ENCODE measurements around the gene TMEM225B.
"Not testable (repeated sequence)": the region's sequence is repeated elsewhere in the genome, so short reads cannot be mapped to it uniquely, and the experiment has no call there.

Gene TMEM225B, protein sequence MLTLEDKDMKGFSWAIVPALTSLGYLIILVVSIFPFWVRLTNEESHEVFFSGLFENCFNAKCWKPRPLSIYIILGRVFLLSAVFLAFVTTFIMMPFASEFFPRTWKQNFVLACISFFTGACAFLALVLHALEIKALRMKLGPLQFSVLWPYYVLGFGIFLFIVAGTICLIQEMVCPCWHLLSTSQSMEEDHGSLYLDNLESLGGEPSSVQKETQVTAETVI

DNA sequence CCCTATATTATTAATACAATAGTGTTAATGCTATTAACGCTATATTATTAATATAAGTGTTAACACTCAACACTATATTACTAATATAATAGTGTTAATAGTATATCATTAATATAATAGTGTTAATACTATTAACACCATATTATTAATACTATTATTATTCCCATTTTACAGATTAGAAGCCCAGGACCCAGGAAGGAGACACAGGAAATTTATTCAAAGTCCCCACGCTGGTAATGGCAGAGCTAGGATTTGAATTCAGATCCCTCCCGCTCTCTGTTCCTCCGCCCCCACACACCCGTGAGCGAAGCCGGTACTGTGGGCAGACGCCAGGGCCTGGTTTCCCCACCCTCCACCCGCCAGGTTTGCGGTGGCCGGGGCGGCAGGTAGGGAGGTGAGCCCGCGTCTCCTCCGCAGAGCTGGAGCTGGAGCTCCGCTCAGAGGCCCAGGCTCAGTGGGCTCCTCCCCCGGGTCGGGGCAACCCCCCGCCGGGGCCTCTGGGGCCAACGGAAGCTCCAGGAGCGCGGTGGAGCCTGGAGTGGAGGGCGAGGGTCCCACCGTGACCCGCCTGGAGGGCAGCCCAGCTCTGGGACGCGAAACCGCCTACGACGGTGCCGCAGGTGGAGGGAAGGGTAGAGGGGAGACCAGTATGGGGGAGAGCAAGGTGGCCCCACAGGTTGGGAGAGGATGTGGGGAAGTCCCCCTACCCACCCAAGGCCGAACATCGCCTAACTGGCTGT lies at the start of gene TMEM225B:
Gene TMEM225B (plus strand): TSS at position 506 of the 740 bp plus-strand sequence. CDS start 6,122 bp downstream, outside the sequence.
- no peak for DNase-seq

DNA sequence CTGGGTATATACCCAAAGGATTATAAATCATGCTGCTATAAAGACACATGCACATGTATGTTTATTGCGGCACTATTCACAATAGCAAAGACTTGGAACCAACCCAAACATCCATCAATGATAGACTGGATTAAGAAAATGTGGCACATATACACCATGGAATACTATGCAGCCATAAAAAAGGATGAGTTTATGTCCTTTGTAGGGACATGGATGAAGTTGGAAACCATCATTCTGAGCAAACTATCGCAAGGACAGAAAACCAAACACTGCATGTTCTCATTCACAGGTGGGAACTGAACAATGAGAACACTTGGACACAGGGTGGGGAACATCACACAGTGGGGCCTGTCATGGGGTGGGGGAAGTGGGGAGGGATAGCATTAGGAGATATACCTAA lies 48.5 kb upstream of the TMEM225B start:
- not testable (repeated sequence) for DNase-seq

DNA sequence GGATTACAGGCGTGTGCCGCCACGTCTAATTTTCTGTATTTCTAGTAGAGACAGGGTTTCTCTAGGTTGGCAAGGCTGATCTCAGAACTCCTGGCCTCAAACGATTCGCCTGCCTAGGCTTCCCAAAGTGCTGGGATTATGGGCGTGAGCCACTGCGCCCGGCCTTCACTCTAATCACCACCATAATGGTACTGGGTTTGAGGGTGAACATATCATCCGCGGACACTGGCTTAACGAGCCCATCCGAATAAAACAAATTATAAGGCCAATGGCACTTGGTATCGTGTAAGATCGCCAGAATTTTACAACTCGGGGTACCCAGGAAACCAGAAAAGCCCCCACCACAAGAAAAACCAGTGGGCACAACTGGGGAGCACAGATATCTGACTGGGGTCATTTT lies 46.7 kb upstream of the TMEM225B start:
- peak in 1 of 56 donors; percentile 9 for DNase-seq

DNA sequence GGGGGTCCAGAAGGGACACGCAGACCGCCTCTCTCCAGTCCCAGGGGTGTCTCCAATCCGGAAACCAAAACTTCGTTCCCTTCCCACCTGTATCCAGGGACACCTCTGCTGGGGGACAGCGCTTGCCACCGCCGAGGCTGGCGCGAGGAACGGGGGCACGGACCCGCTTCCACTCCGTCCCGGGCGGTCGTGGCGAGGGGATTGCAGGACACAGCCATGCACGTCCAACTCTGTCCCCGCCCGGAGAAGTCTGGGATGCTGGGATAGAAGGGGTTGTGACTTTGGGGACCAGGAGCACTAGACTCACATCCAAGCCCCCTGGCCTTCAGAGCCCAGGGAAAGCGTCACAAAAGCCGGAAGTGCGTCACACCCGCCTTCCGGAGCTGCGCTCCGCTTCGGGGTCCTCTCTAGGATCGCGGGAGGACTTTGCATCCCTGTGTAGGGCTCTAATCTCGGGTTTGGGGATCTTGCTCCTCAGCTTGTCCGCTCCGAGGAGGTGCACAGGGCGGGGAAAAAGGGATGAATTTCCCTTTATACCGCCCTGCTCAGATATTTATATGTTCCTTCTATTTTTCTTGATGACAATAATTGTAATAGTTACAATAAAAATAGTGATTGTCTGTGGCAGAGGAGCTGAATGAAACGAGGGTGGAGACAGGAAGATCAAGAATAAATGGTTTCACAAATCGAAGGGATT lies 46.2 kb upstream of the TMEM225B start, which contains the start of gene FAM200A:
Gene FAM200A (minus strand): TSS at position 348 of the 697 bp plus-strand sequence. CDS start 3,707 bp downstream, outside the sequence.
- peak; percentile 18 to 92 (median 82) for DNase-seq

DNA sequence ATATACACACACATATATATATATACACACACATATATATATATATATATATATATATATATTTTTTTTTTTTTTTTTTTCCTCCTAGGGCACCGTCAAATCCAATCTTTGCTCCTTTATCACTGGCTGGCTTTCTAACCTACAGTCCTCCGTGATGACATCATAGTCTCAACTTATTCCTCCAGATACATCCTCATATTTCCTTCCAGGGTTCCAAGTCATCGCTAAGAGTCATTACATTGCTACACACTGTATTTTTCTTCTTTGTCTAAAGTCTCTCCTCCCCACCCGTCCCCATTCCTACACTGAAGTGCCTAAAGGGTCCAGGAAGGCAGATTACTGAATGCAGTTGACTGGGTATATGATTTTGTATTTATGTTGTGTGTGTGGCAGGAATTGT lies 45.0 kb upstream of the TMEM225B start:
- DNase-seq, result no peak

DNA sequence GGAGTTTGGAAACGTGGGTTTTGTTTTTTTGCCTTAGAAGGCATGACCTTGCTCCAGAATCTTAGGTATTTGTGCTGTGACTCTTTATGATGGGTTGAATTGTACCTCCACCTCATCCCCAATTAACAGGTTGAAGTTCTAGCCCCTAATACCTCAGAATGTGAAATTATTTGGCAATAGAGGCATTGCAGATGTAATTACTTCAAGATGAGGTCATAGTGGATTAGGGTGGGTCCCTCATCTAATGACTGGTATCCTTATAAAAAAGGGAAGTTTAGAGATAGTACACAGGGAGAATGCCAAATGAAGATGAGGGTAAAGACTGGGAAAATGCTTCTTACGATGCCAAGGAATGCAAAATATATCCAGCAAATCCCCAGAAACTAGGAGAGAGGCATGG lies 43.1 kb upstream of the TMEM225B start:
- no peak for DNase-seq

DNA sequence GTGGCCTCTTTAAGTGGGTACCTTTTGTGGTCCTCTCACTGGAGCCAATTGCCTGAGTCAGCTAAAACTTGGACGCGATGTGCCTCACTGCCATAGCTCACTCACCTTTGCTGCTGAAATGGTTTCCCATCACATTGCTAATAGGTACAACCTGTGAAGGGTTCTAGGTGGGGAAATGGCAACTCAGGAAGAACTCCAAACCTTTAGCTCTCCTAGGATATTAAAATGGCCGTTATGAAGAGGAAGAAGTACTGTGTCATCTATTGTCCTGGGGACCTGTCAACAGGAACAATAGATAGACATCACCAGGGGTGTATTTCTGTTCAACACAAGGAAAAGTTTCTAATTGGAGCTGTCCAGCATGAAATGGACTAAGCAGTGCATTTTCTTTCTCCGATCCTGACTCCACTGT lies 40.9 kb upstream of the TMEM225B start:
- no peak for DNase-seq

DNA sequence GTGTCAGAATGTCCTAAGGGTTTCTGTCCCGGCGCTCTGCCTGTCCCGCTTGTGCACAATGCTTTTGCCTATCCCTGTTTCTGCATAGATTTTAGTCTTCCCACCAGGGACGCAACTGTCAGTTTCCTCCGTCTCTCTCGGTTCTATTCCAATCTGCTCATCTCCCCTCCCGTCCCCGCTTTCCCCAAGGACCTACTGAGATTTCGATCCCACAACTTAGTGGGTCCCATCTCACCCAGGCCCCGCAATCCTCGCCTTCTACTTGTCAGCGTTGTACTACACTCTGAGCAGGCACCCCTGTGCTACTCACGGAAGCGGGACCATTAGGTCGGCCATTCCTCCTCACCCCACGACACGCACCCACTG lies 40.1 kb upstream of the TMEM225B start:
- DNase-seq, result peak in 5 of 56 donors; percentile 56 to 74 (median 71)

DNA sequence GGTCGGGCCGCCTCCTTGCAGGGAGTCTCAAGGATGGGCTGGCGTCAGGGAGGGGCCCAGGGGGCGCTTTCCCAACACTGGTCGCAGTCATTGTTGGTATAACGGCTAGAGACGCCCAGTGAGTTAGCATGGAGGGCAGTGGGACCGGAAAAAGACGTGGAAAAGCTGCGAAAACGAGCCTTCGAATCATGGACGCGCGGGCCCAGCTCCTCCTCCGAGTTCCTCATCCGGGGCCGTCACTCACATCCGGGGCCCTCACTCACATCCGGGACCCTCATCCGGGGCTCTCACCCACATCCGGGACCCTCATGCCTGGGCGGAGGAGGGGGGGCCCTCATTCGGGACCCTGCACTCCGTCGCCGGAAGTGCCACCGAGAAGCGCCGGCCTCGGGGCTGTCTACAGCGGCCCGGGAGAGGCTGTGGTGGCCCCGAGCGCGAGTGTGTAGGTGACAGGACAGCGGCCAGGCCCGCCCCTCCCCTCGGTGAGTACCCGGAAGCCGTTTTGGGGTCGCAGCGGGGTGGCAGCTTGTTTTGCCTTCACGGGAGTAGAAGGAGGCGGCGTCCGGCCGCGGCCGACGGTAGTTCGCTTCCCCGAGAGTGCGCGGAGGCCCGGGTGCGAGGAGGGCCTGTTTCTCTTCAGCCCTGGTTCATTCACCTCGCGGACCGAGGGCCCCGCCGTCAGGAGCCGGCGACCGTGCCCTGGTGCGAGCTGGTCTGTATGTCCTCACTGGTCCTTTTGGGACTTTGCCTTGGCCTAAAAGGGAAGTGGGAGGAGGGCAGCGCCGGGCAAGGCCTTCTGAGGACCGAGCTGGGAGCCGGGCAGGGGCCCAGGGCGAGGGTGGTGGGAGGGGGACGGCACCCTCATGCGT lies 39.5 kb upstream of the TMEM225B start, which contains the start of gene ZNF655:
Gene ZNF655 (plus strand): TSS at position 337 of the 869 bp plus-strand sequence. CDS start 1,918 bp downstream, outside the sequence.
- peak in 55 of 56 donors; percentile 56 to 96 (median 87) for DNase-seq

DNA sequence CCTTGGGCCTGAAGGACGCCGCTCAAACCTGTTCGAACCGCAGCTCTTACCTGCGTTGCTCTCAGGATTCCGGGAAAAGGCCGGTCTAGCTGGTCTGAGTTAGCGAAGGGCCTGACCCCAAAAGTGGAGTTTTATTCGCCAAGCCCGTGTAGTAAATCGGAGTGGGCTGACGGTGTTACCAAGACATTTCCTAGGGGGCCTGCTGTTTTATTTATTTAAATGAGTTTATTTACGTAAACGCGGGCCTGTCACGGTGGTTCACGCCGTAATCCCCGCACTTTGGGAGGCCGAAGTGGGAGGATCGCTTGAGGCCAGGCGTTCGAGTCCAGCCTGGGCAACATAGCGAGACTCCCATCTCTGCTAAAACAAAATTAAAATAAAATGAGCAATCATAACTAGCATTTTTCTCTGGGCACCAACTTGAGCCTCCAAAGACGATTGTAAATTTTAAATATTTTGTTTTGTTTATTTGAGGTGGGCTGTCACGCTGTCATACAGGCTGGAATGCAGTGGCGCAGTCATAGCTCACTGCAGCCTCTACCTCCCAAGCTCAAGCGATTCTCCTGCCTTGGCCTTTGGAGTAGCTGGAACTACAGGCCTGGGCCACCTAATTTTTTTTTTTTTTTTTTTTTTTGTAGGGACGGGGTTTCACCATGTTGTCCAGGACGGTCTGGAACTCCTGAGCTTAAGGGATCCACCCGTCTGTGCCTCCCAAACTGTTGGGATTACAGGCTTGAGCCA lies 38.7 kb upstream of the TMEM225B start:
- peak in 1 of 56 donors; percentile 54 for DNase-seq

DNA sequence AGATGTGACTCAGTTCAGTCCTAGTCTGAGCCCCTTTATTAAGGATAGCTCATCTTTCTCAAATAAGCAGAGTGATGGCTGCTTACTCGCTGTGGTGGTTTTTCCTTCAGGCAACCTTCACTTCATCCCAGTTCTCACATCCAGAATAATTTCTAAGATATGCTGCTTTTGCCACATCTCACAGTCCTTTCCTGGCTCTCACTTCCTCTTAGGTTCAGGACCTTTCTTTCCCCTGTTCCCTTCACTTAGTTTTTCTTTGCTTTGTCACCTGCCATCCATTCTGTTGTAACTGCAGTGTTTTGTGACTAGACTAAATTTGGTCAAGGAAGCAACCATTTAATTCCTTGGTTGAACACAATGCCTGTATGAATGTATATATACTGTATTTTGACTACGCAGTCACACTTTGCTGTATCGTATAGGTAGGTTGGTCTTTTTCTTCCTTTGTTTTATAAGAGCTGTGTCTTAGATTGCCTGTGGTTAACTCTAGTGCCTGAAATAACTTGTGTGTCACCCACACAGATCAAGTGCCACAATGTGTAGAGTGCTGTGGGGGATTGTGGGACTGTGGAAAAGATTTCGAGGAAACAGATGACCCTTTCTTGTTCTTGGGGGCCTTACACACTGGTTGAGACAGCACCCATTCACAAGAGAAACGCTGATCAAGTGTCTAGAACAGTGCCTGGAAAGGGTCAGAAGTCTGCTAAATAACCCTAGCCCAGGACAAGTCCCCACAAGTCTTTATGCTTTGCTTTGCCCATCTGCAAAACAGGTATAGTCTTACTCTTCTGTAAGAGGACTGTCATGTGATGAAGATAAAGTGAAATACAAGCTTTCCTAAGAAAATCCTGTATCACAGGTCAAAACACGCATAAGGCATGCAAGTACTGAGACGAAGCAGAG lies 37.0 kb upstream of the TMEM225B start:
- DNase-seq, result no peak

DNA sequence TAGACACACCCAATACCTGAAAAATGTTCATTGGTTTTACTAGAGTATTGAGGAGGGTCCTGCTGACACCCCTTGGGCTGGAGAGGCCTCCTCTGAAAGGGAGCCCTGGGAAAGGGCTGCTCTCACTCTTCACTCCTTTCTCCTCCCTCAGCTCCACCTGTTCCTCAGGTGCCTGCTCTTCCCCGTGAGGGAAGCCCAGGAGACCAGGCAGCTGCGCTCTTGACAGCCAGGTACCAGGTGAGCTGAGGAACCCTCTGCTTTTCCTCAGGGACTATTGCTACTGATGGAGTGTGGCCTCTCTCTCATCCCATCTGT lies 36.4 kb upstream of the TMEM225B start:
- DNase-seq, result no peak

DNA sequence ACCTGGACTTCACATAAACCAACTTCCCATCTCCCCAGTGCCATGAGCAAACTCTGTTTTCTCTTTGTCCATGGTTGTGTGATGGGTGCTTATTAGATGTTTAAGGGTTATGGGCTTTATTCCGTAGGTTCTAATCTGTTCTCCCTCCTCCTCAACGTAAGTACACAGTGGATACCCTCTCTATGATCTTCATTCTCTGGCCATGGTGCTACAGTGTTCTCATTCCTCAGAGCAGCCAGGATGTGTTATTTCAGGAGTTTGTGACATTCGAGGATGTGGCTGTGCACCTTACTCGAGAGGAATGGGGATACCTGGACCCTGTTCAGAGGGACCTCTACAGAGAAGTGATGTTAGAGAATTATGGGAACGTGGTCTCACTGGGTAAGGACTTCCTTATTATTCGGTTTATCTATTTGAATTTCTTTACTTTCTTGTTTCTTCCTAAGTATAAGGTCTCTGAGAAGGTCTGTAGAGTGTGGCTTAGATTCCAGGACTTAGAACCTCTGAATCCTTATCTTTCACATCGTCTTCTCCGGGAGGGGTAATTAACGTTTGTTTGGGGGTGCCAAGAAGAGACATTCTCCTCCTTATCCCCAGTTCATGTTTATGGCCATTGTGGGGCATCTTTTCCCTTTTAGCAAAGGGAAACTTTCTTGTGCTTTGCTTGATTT lies 35.8 kb upstream of the TMEM225B start:
- DNase-seq, result no peak

DNA sequence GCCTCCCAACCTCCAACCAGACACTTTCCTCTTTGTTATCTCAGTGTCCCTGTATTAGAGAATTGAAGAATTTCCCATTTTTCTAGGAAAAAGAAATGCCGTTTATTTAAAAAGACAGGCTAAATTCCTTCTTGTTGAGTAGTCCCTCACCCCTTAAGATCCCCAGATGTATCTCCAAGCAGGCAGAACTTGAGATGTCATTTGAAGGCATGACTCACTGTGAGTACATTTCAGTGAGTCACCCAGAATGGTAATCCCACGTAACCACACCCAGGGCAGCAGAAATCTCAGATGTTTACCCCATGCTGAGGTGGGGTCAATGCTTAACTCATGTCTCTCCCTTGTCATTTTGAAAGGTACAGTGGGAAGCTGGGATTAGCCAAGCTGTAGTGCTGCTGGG lies 35.2 kb upstream of the TMEM225B start:
- peak in 22 of 56 donors; percentile 4 to 68 (median 27) for DNase-seq

DNA sequence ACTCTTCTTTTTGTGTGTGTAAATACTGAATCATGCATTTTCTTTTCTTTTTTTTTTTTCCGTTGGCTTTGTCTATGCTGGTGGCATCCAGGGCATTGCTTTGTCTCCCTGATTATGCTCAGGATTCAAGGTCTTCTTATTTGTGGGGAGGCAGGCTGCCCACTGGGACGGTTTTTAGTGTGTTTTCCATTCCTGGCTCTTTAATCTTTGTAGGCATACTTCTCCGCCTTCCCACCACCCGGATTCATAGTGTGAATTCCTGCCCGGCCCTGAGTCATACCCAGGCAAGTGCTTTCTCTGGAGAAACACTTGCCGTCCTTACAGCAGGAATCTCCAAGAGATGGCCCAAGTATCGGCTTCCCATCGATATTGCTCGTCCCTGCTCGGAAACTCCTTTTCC lies 34.4 kb upstream of the TMEM225B start:
- DNase-seq, result peak in 4 of 56 donors; percentile 3 to 22 (median 4)

DNA sequence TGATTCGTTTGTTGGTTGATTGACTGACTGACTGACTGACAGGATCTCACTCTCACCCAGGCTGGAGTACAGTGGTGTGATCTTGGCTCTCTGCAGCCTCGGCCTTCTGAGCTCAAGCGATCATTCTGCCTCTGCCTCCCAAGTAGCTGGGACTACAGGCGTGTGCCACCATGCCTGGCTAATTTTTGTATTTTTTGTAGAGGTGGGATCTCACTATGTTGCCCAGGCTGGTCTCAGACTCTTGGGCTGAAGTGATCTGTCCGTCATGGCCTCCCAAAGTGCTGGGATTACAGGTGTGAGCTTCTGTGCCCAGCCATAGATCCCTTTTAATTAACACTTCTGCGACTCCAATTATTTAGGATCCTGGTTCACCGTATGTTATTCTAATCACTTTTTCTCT lies 29.3 kb upstream of the TMEM225B start:
- not testable (repeated sequence) for DNase-seq

DNA sequence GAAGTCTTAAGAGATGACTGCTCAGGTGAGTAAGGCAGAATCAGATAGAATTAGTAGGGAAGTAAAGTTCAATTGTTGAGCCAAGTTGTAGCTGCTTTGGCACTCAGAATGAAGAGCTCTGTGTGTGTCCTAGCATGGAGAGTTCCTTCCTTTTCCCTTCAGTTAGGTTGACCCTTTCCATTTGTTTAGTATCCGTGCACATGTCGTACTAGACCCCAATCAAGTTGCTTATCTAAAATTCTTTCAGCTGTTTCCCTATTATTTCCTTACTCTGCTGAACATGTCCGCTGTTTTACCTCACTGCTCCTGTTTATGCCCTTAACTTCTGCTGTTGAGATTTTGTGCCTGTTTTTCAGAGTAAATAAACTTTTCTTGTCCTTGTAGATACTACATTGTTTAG lies 26.3 kb upstream of the TMEM225B start:
- no peak for DNase-seq

DNA sequence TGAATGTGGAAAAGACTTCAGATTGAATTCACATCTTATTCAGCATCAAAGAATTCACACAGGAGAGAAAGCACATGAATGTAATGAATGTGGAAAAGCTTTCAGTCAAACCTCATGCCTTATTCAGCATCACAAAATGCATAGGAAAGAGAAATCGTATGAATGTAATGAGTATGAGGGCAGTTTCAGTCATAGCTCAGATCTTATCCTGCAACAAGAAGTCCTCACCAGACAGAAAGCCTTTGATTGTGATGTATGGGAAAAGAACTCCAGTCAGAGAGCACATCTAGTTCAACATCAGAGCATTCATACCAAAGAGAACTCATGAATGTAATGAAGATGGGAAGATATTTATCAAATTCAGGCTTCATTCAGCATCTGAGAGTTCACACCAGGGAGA lies 24.8 kb upstream of the TMEM225B start:
- no peak for DNase-seq

DNA sequence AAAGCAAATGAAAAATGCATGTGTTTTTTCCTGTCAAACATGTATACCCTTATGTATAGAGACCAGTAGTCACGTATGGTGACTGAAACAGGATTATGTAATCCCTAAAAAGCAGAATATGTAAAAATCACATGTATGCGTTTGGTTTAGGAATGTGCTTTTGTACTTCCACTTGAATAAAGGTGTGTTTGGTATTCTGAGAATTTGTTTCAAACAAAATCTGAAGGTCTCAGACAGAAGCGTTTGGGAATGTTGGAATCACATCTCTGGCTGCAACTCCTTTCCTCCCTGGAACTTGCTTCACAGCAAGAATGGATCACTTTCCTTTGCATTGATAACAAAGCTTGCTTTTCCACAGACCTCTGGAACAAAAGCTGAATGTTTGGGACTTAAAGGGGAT lies 21.8 kb upstream of the TMEM225B start:
- DNase-seq, result no peak
